Osteoblast (primary cell): ENCODE results near the gene P2RX6. TPM values are rescaled to one million over a fixed set of nuclear protein-coding genes. Genes with fewer than 3 reads are reported as not detected.
"Not testable (repeated sequence)": the region's sequence is repeated elsewhere in the genome, so short reads cannot be mapped to it uniquely, and the experiment has no call there.

ENCODE experiments used
- DNase-seq: peaks from one replicate; pipeline ENCODE4 v3.0.0; 2011; ENCODE audit warnings: low spot score, mixed read lengths; ENCODE audit not compliant: insufficient read length; ENCODE audit errors: missing footprints
- H2AFZ ChIP-seq: 2 replicates; pipeline ENCODE4 v1.6.0; 2011; ENCODE audit warnings: mild to moderate bottlenecking, low read length
- H3K27ac ChIP-seq: 2 replicates; pipeline ENCODE4 v1.5.1; 2011; ENCODE audit warnings: mild to moderate bottlenecking, low read depth, low read length, moderate library complexity
- H3K27me3 ChIP-seq: 2 replicates; pipeline ENCODE4 v1.6.0; 2012; ENCODE audit warnings: mild to moderate bottlenecking, control low read depth, inconsistent platforms, low read length, moderate library complexity; ENCODE audit not compliant: insufficient read depth
- H3K36me3 ChIP-seq: 2 replicates; pipeline ENCODE4 v1.5.1; 2011; ENCODE audit warnings: mild to moderate bottlenecking, low read length, control low read depth, moderate library complexity; ENCODE audit not compliant: insufficient read depth
- H3K4me1 ChIP-seq: 2 replicates; pipeline ENCODE4 v1.5.1; 2011; ENCODE audit warnings: mild to moderate bottlenecking, low read length, control low read depth, moderate library complexity; ENCODE audit not compliant: insufficient read depth
- H3K4me2 ChIP-seq: 2 replicates; pipeline ENCODE4 v1.6.0; 2011; ENCODE audit warnings: mild to moderate bottlenecking, low read length; ENCODE audit not compliant: insufficient read depth
- H3K4me3 ChIP-seq: fragments of 200-600 bp; sonication (generic); 3 replicates; pipeline ENCODE4 v1.5.1; 2012; ENCODE audit warnings: mild to moderate bottlenecking, low read length, inconsistent platforms; ENCODE audit not compliant: insufficient read depth
- H3K79me2 ChIP-seq: 2 replicates; pipeline ENCODE4 v1.6.0; 2012; ENCODE audit warnings: mild to moderate bottlenecking, low read length, control low read depth, inconsistent platforms; ENCODE audit not compliant: insufficient read depth
- H3K9me3 ChIP-seq: 2 replicates; pipeline ENCODE4 v1.5.1; 2011; ENCODE audit warnings: low read depth, low read length, control low read depth
- H4K20me1 ChIP-seq: 2 replicates; pipeline ENCODE4 v1.6.0; 2012; ENCODE audit warnings: mild to moderate bottlenecking, low read length, control low read depth; ENCODE audit not compliant: insufficient read depth
- CTCF ChIP-seq: IDR thresholded peaks from 2 replicates; pipeline ENCODE4 v1.5.1; 2011; ENCODE audit warnings: mild to moderate bottlenecking, low read depth, low read length, moderate library complexity; ENCODE audit errors: extremely low read depth
- total RNA-seq: library from RNA; depleted of rRNA; stranded (reverse); fragments of >200 nt; gene quantifications from 2 replicates; pipeline ENCODE4 v1.2.3, GENCODE V29; 2012

Gene P2RX6
- total RNA-seq, 1 donor, result 5.1 TPM

- Histone ChIP-seq H3K4me2 (no peak overlapping the region), H3K36me3 (no peaks in the 10 kb centered on the region), H3K9me3 (no peaks in the 10 kb centered on the region), H3K4me3 (no peak overlapping the region), H3K27ac (no peak overlapping the region), H2AFZ (no peak overlapping the region), H3K79me2 (no peaks in the 10 kb centered on the region), H3K4me1 (no peaks in the 10 kb centered on the region), H4K20me1 (no peaks in the 10 kb centered on the region), H3K27me3 (peaks cover 12% of the 10 kb centered on the region)
- TF ChIP-seq CTCF, result no peak
- DNase-seq, result no peak
These were observed 39.2 kb downstream of the P2RX6 start for GRCh38 chr22:21054046-21054713.

GRCh38 chr22:21054714-21055563 lies 40.0 kb downstream of the P2RX6 start:
- no peaks in the 10 kb centered on the region for H3K9me3 ChIP-seq
- H3K79me2 ChIP-seq, result no peaks in the 10 kb centered on the region
- H2AFZ ChIP-seq, result no peak overlapping the region
- H3K27me3 ChIP-seq, result peaks cover 12% of the 10 kb centered on the region
- H4K20me1 ChIP-seq, result no peaks in the 10 kb centered on the region
- no peak overlapping the region for H3K4me2 ChIP-seq
- no peak for DNase-seq
- H3K4me3 ChIP-seq, result no peak overlapping the region
- no peaks in the 10 kb centered on the region for H3K36me3 ChIP-seq
- no peak for TF ChIP-seq CTCF
- no peaks in the 10 kb centered on the region for H3K4me1 ChIP-seq
- no peak overlapping the region for H3K27ac ChIP-seq

- Histone ChIP-seq H3K9me3 (no peaks in the 10 kb centered on the region), H3K79me2 (no peaks in the 10 kb centered on the region), H2AFZ (no peak overlapping the region), H3K36me3 (no peaks in the 10 kb centered on the region), H3K4me2 (no peak overlapping the region), H3K4me1 (no peaks in the 10 kb centered on the region), H3K27ac (no peak overlapping the region), H3K4me3 (no peak overlapping the region), H4K20me1 (no peaks in the 10 kb centered on the region), H3K27me3 (peaks cover 12% of the 10 kb centered on the region)
- TF ChIP-seq CTCF, result no peak
- no peak for DNase-seq
These were observed 40.5 kb downstream of the P2RX6 start for GRCh38 chr22:21055564-21055834.

GRCh38 chr22:21055880-21056319 lies 40.9 kb downstream of the P2RX6 start:
- DNase-seq, result no peak
- Histone ChIP-seq H3K4me1 (no peaks in the 10 kb centered on the region), H3K4me2 (no peak overlapping the region), H3K36me3 (no peaks in the 10 kb centered on the region), H4K20me1 (no peaks in the 10 kb centered on the region), H3K4me3 (no peak overlapping the region), H2AFZ (no peak overlapping the region), H3K27ac (no peak overlapping the region), H3K79me2 (no peaks in the 10 kb centered on the region), H3K27me3 (peaks cover 12% of the 10 kb centered on the region), H3K9me3 (no peaks in the 10 kb centered on the region)
- TF ChIP-seq CTCF, result no peak

GRCh38 chr22:21060363-21060762 lies 45.4 kb downstream of the P2RX6 start:
- H3K27me3 ChIP-seq, result peaks cover 13% of the 10 kb centered on the region
- not testable (repeated sequence) for H3K27ac ChIP-seq, H3K4me1 ChIP-seq, H3K36me3 ChIP-seq, H3K79me2 ChIP-seq, H4K20me1 ChIP-seq, H3K4me2 ChIP-seq, H3K4me3 ChIP-seq, H2AFZ ChIP-seq, DNase-seq, H3K9me3 ChIP-seq

- not testable (repeated sequence) for H3K4me1 ChIP-seq, H3K4me3 ChIP-seq, H3K79me2 ChIP-seq, H3K36me3 ChIP-seq, H4K20me1 ChIP-seq, H2AFZ ChIP-seq, H3K9me3 ChIP-seq, H3K4me2 ChIP-seq, H3K27me3 ChIP-seq, DNase-seq, H3K27ac ChIP-seq
These were observed 46.8 kb downstream of the P2RX6 start for GRCh38 chr22:21061660-21062321.
